Mesendoderm (in vitro differentiated cells): ENCODE measurements around the gene ANGPT4.

Experiments
- DNase-seq: peaks from one replicate; pipeline ENCODE4 v3.0.0; 2013
- H2AK5ac ChIP-seq: 2 replicates; pipeline ENCODE4 v1.6.1; 2013; ENCODE audit warnings: low read length, inconsistent platforms
- H2BK120ac ChIP-seq: 2 replicates; pipeline ENCODE4 v1.6.1; 2013; ENCODE audit warnings: low read depth, mild to moderate bottlenecking, low read length, moderate library complexity, mixed read lengths
- H2BK15ac ChIP-seq: replicated peaks from 2 replicates; pipeline ENCODE4 v1.6.1; 2013; ENCODE audit warnings: low read depth, mild to moderate bottlenecking, moderate library complexity
- H2BK5ac ChIP-seq: 2 replicates; pipeline ENCODE4 v1.6.1; 2013; ENCODE audit warnings: low read length, inconsistent platforms
- H3K18ac ChIP-seq: 2 replicates; pipeline ENCODE4 v1.6.1; 2013; ENCODE audit warnings: mild to moderate bottlenecking, low read length, mixed read lengths
- H3K23ac ChIP-seq: one replicate; pipeline ENCODE4 v1.6.1; 2013; ENCODE audit warnings: low read length
- H3K27ac ChIP-seq: 2 replicates; pipeline ENCODE4 v1.5.1; 2013; ENCODE audit warnings: low read depth, mild to moderate bottlenecking, inconsistent platforms, low read length, moderate library complexity
- H3K27me3 ChIP-seq: 2 replicates; pipeline ENCODE4 v1.6.1; 2013; ENCODE audit warnings: low read length, control low read depth, mild to moderate bottlenecking, inconsistent platforms; ENCODE audit not compliant: insufficient read depth, poor library complexity
- H3K36me3 ChIP-seq: 2 replicates; pipeline ENCODE4 v1.6.1; 2013; ENCODE audit warnings: low read length, inconsistent platforms; ENCODE audit not compliant: control insufficient read depth, insufficient read depth
- H3K4ac ChIP-seq: one replicate; pipeline ENCODE4 v1.6.1; 2013; ENCODE audit warnings: low read depth, mild to moderate bottlenecking, low read length, moderate library complexity
- H3K4me1 ChIP-seq: 2 replicates; pipeline ENCODE4 v1.6.1; 2013; ENCODE audit warnings: low read depth, low read length, inconsistent platforms; ENCODE audit not compliant: control insufficient read depth
- H3K4me2 ChIP-seq: 2 replicates; pipeline ENCODE4 v1.6.1; 2013; ENCODE audit warnings: low read length
- H3K4me3 ChIP-seq: 2 replicates; pipeline ENCODE4 v1.5.1; 2013; ENCODE audit warnings: mild to moderate bottlenecking, low read length
- H3K56ac ChIP-seq: one replicate; pipeline ENCODE4 v1.6.1; 2013; ENCODE audit warnings: low read length
- H3K79me1 ChIP-seq: 2 replicates; pipeline ENCODE4 v1.6.1; 2013; ENCODE audit warnings: low read length, inconsistent platforms
- H3K79me2 ChIP-seq: 2 replicates; pipeline ENCODE4 v1.6.1; 2013; ENCODE audit warnings: mild to moderate bottlenecking, low read length; ENCODE audit not compliant: control insufficient read depth, insufficient read depth
- H3K9ac ChIP-seq: 2 replicates; pipeline ENCODE4 v1.6.1; 2013; ENCODE audit warnings: low read length, inconsistent platforms
- H4K5ac ChIP-seq: one replicate; pipeline ENCODE4 v1.6.1; 2013; ENCODE audit warnings: low read length
- H4K8ac ChIP-seq: one replicate; pipeline ENCODE4 v1.6.1; 2013; ENCODE audit warnings: low read depth, mild to moderate bottlenecking, control low read depth, low read length, moderate library complexity
- WGBS: extraction: QIAGEN DNeasy Blood & Tissue Kit; methylation state at CpG from one replicate; pipeline ENCODE4 v1.1.7; 2013; ENCODE audit warnings: low lambda C conversion rate, missing lambda C conversion rate; ENCODE audit not compliant: insufficient coverage; ENCODE audit errors: extremely low coverage; 5-methylcytosine and 5-hydroxymethylcytosine counted together

ANGPT4 gene

DNA sequence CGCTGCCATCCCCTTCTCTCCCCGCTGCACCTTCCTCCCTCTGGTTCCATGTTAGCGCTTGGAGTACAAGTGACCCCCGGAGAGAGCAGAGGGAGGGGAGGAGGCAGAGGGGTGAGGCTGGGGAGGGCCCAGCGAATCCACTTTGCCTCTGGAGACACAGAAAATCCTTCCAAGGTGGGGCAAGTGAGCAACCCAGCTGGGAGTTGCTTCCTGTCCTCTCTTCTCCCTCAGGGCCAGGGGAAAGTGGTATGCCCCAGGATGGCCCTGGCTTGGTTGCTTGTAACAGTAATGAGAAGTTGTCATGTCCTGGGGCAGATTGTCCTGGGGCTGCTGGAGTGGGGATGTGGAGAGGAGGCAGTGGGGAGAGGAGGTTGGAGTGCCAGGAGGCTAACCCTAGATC, 691 bp upstream of the ANGPT4 start:
- H3K27me3 ChIP-seq, result no peaks in the 10 kb centered on the region

DNA sequence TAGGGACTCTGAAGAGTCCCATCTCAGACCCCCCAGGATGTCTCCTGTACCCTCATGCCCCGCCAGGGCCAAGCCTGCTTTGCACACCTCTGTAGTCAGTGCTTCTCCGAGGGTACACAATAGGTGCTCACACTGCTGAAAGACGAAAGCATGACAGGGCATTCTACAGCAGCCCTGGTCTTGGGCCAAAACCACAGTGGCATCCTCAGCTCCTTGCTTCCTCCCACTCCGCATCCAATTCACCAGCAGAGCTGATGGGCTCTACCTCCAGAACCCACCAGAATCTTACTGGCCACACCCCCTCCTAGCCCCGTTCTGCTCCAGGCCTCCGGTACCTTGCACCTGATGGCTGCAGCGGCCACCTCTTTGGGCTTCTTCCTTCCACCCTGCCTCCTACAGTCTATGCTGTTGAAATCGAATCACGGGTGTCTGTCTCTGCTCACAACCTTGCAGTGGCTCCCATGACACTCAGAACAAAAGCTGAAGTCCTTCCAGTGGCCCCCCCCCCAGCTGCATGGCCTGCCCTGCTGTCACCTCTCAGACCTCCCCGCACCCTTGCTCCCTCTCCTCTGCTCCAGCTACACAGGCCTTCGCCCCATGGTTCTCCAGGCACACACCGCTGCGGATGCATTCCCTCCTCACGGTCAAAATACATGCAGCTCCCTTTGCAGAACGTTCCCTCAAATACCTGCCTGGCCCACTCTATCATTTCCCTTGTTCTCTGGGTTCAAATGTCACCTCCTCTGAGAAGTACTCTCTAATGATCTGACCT, 1.2 kb downstream of the ANGPT4 start:
- Histone ChIP-seq H3K27ac (no peak overlapping the region), H4K8ac (no peak overlapping the region), H3K4ac (no peak overlapping the region), H2AK5ac (no peak overlapping the region), H3K36me3 (no peaks in the 10 kb centered on the region), H3K79me2 (no peaks in the 10 kb centered on the region), H3K4me3 (no peak overlapping the region), H3K9ac (no peak overlapping the region), H3K56ac (no peak overlapping the region), H3K4me1 (peaks cover 15% of the 10 kb centered on the region), H3K79me1 (no peaks in the 10 kb centered on the region), H2BK15ac (no peak overlapping the region), H3K23ac (no peak overlapping the region), H3K18ac (no peak overlapping the region), H3K4me2 (no peak overlapping the region), H3K27me3 (no peaks in the 10 kb centered on the region), H4K5ac (no peak overlapping the region), H2BK5ac (no peak overlapping the region), H2BK120ac (no peak overlapping the region)
- DNase-seq, result no peak
- no CpG with 5 or more reads among the region's 15 CpGs for WGBS

More for the DNA sequence above, 691 bp upstream of the ANGPT4 start:
- peak; percentile 73 for DNase-seq
- no peak overlapping the region for H4K8ac ChIP-seq
- no peak overlapping the region for H2BK5ac ChIP-seq
- H3K27ac ChIP-seq, result no peak overlapping the region
- H2BK15ac ChIP-seq, result no peak overlapping the region
- no peak overlapping the region for H4K5ac ChIP-seq
- no peak overlapping the region for H2AK5ac ChIP-seq
- WGBS, result no CpG with 5 or more reads among the region's 5 CpGs
- no peak overlapping the region for H3K4me3 ChIP-seq
- H3K4me1 ChIP-seq, result peaks cover 15% of the 10 kb centered on the region
- no peaks in the 10 kb centered on the region for H3K36me3 ChIP-seq
- no peaks in the 10 kb centered on the region for H3K79me1 ChIP-seq
- no peak overlapping the region for H2BK120ac ChIP-seq
- H3K56ac ChIP-seq, result no peak overlapping the region
- H3K9ac ChIP-seq, result no peak overlapping the region
- no peak overlapping the region for H3K23ac ChIP-seq
- no peak overlapping the region for H3K4me2 ChIP-seq
- H3K18ac ChIP-seq, result no peak overlapping the region
- H3K79me2 ChIP-seq, result no peaks in the 10 kb centered on the region
- no peak overlapping the region for H3K4ac ChIP-seq

DNA sequence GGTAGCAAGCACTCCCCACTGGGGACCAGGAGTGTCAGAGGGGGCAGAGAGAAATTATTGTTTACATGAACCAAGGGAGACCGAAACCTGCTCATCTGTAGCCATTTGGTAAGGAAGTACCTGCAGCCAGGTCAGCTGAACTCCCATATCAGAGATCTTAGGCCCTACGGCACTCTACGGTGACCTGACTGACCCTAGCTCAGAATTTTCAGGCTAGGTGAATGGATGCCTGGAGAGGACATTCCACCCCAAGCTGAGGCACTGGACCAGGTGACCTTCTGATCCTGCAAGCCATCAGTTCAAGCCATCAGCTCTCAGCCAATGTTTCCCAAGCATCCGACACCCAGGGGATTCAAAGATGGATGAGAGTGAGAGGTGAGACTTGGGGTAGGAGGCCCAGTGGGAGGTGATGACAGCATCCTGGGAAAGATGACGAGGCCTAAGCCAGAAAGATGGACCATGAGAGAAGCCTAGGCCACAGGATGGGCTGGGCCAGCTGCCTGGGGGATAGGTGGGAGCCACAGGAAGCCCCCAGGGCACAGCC, 2.8 kb downstream of the ANGPT4 start:
- H3K27me3 ChIP-seq, result no peaks in the 10 kb centered on the region
- no peak overlapping the region for H3K9ac ChIP-seq
- peaks cover 14% of the 10 kb centered on the region for H3K4me1 ChIP-seq
- no peak overlapping the region for H3K4ac ChIP-seq
- no peak overlapping the region for H3K27ac ChIP-seq
- no peak overlapping the region for H2BK15ac ChIP-seq
- H3K4me2 ChIP-seq, result no peak overlapping the region
- H3K4me3 ChIP-seq, result no peak overlapping the region
- no peak overlapping the region for H2BK120ac ChIP-seq
- no peak overlapping the region for H4K8ac ChIP-seq
- H4K5ac ChIP-seq, result no peak overlapping the region
- H3K79me1 ChIP-seq, result no peaks in the 10 kb centered on the region
- no peak overlapping the region for H3K18ac ChIP-seq
- no peaks in the 10 kb centered on the region for H3K36me3 ChIP-seq
- no peak overlapping the region for H3K23ac ChIP-seq
- H3K56ac ChIP-seq, result no peak overlapping the region
- no peak for DNase-seq
- no peaks in the 10 kb centered on the region for H3K79me2 ChIP-seq
- no peak overlapping the region for H2BK5ac ChIP-seq
- H2AK5ac ChIP-seq, result no peak overlapping the region
- no CpG with 5 or more reads among the region's 5 CpGs for WGBS

DNA sequence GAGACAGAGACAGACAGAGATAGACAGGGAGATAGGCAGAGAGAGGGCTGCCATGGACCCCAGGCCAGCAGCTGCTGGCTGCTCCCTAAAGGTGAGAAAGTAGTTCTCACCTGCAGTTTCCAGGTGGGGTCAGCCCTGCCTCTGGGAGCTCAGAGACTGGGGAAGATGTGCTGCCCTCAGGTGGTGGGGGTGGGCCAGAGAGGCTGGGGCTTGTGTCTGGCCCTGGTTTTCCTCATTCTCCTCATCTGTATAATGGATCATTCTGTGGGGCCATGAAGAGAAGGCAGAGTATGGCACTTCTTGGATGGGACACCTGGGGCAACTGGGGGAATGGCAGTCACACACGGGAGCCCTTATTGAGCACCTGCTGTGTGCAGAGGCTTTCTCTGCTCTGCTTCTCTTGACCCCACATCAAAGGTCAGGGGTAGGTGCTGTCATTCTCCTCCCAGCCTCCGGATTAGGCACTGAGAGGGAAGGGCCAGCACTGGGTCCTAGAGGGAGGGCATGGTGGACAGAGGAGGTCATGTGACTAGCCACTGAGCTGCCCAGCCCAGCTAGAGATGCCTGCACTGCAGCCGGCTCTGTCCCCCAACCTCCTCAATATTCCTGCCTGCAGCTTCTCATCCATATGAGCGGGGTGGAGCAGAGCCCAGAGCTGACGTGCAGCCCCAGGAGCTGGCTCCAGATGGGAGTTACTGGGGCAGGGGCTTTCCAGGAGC, 4.1 kb downstream of the ANGPT4 start:
- H3K4me2 ChIP-seq, result no peak overlapping the region
- no peaks in the 10 kb centered on the region for H3K79me1 ChIP-seq
- no CpG with 5 or more reads among the region's 5 CpGs for WGBS
- no peak overlapping the region for H2BK120ac ChIP-seq
- no peak overlapping the region for H3K4ac ChIP-seq
- H2BK15ac ChIP-seq, result no peak overlapping the region
- no peak overlapping the region for H3K27ac ChIP-seq
- H3K9ac ChIP-seq, result no peak overlapping the region
- no peak overlapping the region for H3K4me3 ChIP-seq
- no peak overlapping the region for H2AK5ac ChIP-seq
- no peak overlapping the region for H3K23ac ChIP-seq
- no peaks in the 10 kb centered on the region for H3K79me2 ChIP-seq
- no peak overlapping the region for H3K56ac ChIP-seq
- H3K18ac ChIP-seq, result no peak overlapping the region
- no peaks in the 10 kb centered on the region for H3K27me3 ChIP-seq
- peaks cover 5% of the 10 kb centered on the region for H3K4me1 ChIP-seq
- DNase-seq, result peak; percentile 16
- no peak overlapping the region for H4K5ac ChIP-seq
- H3K36me3 ChIP-seq, result no peaks in the 10 kb centered on the region
- no peak overlapping the region for H2BK5ac ChIP-seq
- no peak overlapping the region for H4K8ac ChIP-seq

DNA sequence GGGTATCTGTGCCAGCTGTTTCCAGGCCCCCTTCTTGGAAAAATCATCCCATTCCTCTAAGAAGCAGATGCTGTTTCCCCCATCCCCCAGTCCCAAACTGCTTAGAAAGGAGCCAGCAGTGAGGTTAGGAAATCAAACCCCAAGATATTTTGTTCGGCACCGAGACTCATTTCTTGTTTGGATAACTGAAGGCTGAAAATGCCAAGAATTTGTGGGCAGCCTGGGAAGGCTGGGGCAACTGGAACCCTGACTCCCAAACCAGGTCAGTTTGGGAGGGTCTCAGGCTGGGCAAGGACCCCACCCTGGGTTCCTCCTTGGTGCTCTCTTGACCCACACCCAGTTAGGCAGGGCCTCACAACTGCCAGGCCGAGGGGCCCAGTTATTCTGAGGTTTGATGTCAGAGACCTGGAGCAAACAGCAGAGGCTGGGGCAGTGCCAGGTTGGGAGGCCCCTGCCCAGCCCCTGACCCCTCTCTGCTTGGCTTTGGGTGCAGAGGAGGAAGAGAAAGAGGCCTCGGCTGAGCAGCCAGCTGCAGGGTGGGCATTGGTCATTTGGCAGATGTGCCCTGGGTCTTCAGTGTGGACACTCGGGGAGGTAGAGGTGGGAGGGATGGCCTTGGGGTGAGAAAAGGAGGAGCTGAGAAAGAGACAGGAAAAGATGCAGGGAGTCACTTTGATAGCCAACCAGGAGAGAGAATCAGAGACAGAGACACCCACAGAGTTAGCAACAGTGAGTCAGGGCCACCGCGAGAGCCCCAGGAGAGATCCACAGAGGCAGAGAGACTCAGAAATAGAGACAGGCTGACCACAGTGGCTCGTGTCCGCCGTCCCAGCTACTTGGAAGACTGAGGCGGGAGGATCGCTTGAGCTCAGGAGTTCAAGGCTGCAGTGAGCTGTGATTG, 5.0 kb downstream of the ANGPT4 start:
- Histone ChIP-seq H3K79me2 (no peaks in the 10 kb centered on the region), H3K9ac (no peak overlapping the region), H3K4ac (no peak overlapping the region), H3K79me1 (no peaks in the 10 kb centered on the region), H3K27ac (no peak overlapping the region), H3K4me2 (no peak overlapping the region), H2BK15ac (no peak overlapping the region), H3K56ac (no peak overlapping the region), H2BK120ac (no peak overlapping the region), H3K18ac (no peak overlapping the region), H3K4me3 (no peak overlapping the region), H2BK5ac (no peak overlapping the region), H3K4me1 (no peaks in the 10 kb centered on the region), H3K36me3 (no peaks in the 10 kb centered on the region), H2AK5ac (no peak overlapping the region), H4K8ac (no peak overlapping the region), H3K27me3 (no peaks in the 10 kb centered on the region), H3K23ac (no peak overlapping the region), H4K5ac (no peak overlapping the region)
- DNase-seq, result no peak
- no CpG with 5 or more reads among the region's 12 CpGs for WGBS
